Measurements from ENCODE around the gene PSTK.
A peak's percentile ranks its signal among the peaks of the same experiment; 100 is the strongest.

The PSTK gene

GRCh38 chr10:123004298-123004697 lies 24.1 kb downstream of the PSTK start:
- Histone ChIP-seq H3K27me3 (ENCODE audit: low read length) (no peaks in the 10 kb centered on the region), H4K20me1 (ENCODE audit: low read depth, low read length) (0 out of 2 replicates have a peak, but pooled peaks cover 4% of the 10 kb centered on the region), H3K9me2 (replicated peaks; ENCODE audit: insufficient read depth, low read length) (no peaks in the 10 kb centered on the region), H3K36me3 (ENCODE audit: low read length) (0 out of 2 replicates have a peak, but pooled peaks cover 8% of the 10 kb centered on the region), H3K9ac (ENCODE audit: low read length) (no peak overlapping the region), H3K4me2 (ENCODE audit: low read depth, low read length, poor library complexity, severe bottlenecking) (no peak overlapping the region), H3K4me3 (ENCODE audit: insufficient read depth, low read length, poor library complexity, severe bottlenecking) (no peak overlapping the region), H3F3A (ENCODE audit: insufficient read depth) (0 out of 2 replicates have a peak, but pooled peaks cover 5% of the 10 kb centered on the region), H2AFZ (ENCODE audit: low read depth, low read length, severe bottlenecking) (no peak overlapping the region), H3K27ac (ENCODE audit: low read depth, low read length) (no peak overlapping the region), H3K9me3 (ENCODE audit: insufficient read depth, low read length) (no peaks in the 10 kb centered on the region), H3K79me2 (ENCODE audit: insufficient read depth, low read length) (peaks cover 84% of the 10 kb centered on the region)
- TF ChIP-seq, protein P1, sequence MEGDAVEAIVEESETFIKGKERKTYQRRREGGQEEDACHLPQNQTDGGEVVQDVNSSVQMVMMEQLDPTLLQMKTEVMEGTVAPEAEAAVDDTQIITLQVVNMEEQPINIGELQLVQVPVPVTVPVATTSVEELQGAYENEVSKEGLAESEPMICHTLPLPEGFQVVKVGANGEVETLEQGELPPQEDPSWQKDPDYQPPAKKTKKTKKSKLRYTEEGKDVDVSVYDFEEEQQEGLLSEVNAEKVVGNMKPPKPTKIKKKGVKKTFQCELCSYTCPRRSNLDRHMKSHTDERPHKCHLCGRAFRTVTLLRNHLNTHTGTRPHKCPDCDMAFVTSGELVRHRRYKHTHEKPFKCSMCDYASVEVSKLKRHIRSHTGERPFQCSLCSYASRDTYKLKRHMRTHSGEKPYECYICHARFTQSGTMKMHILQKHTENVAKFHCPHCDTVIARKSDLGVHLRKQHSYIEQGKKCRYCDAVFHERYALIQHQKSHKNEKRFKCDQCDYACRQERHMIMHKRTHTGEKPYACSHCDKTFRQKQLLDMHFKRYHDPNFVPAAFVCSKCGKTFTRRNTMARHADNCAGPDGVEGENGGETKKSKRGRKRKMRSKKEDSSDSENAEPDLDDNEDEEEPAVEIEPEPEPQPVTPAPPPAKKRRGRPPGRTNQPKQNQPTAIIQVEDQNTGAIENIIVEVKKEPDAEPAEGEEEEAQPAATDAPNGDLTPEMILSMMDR (IDR thresholded peaks at IDR 0.05; ENCODE audit: insufficient read depth, low read length, poor library complexity, severe bottlenecking) = no peak
- TF ChIP-seq EZH2phosphoT487 (conservative IDR thresholded peaks at IDR 0.05; ENCODE audit: low read length) = no peak

DNA sequence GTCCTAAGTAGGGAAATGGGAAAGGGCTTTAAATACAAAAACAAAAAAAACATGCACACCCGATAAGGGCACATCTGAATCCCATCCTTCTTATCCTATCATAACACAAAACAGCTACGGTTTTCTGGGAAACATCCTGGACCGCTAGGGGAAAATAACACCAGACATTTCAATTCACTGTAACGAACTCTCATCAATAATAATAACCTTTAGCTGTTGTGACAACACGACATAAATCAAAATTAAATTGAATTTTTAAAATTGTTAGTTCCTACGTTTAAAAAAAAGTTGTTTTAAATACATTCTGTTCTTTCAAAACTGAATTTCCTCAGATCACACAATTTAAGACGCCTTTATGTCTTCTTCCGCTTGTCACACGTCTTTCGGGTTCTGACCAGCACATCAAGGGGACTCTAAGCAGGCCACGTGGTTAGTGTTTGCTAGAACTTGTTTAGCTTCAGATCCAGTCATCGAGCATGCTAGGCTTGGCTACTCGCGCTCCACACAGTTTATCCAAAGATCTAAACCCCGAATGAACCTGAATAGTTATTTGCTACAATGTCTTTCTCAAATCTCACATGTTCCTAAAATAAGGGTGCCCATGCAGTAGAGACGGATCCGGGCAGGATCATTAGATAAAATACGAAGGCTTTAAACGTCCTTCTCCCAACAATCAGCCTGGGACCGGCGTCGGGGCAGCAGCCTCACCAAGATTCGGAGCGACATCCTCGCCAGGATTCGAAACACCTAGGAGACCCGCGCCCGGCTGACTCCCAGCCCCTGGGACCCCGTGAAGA lies 27.6 kb downstream of the PSTK start:
- Histone ChIP-seq H3K9me2 (replicated peaks; ENCODE audit: insufficient read depth, low read length) (no peaks in the 10 kb centered on the region), H3K4me2 (ENCODE audit: low read depth, low read length, poor library complexity, severe bottlenecking) (peak overlapping the region; percentile 83), H4K20me1 (ENCODE audit: low read depth, low read length) (no peaks in the 10 kb centered on the region), H3F3A (ENCODE audit: insufficient read depth) (no peaks in the 10 kb centered on the region), H2AFZ (ENCODE audit: low read depth, low read length, severe bottlenecking) (peak overlapping the region; percentile 89), H3K79me2 (ENCODE audit: insufficient read depth, low read length) (peaks cover 58% of the 10 kb centered on the region), H3K9ac (ENCODE audit: low read length) (peak overlapping the region; percentile 86), H3K36me3 (ENCODE audit: low read length) (0 out of 2 replicates have a peak, but pooled peaks cover 8% of the 10 kb centered on the region), H3K27ac (ENCODE audit: low read depth, low read length) (peak overlapping the region; percentile 52), H3K9me3 (ENCODE audit: insufficient read depth, low read length) (no peaks in the 10 kb centered on the region), H3K4me3 (ENCODE audit: insufficient read depth, low read length, poor library complexity, severe bottlenecking) (peak overlapping the region; percentile 98), H3K27me3 (ENCODE audit: low read length) (no peaks in the 10 kb centered on the region)
- TF ChIP-seq, protein P1 (IDR thresholded peaks at IDR 0.05; ENCODE audit: insufficient read depth, low read length, poor library complexity, severe bottlenecking) = no peak

DNA sequence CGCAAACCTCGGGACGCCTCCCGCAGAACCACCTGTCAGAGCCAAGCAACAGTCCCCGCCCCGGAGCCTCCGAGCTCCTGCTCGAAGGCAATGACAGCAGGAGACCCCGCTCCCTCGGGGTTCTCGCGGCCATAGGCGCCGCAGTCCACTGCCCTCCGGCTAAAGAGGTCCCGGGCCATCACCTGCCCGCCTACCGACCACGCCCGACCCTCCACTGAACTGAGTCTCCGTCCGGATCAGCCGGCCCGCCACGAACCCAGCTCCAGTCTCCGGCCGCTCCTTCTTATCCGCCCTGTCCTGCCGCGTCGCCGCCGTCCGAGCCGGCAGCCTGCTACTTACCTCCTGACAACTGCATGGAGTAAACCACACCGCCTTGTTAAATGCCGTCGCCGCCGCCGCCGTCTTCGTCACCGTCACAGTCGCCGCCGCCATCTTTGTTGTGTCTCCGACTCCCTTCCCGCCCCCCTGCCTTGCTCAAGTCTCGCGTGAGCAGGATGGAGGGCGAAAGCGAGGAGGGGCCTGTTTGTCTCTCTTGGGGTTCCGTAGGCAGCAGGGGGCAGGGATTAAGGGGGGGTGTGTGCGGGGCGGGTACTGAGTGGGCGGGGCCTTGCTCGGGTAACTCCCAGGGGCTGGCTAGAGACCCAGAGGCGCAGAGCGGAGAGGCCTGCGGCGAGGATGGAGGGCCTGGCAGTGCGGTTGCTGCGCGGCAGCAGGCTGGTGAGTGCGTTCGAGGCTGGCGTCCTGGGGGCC lies 28.3 kb downstream of the PSTK start, which contains the start of the genes ACADSB and IKZF5:
ACADSB (plus strand) TSS at position 652 of the 750 bp plus-strand sequence; CDS start at position 676, 24 bp downstream.
IKZF5 (minus strand) TSS at position 441 of the 750 bp plus-strand sequence. CDS start 10,170 bp downstream, outside the sequence.
- no peaks in the 10 kb centered on the region for H3K9me2 ChIP-seq (replicated peaks; ENCODE audit: insufficient read depth, low read length)
- no peaks in the 10 kb centered on the region for H4K20me1 ChIP-seq (ENCODE audit: low read depth, low read length)
- peak within 1 kb of the TSS; percentile 84 for H3K4me2 ChIP-seq (ENCODE audit: low read depth, low read length, poor library complexity, severe bottlenecking)
- peak within 1 kb of the TSS; percentile 86 for H3K9ac ChIP-seq (ENCODE audit: low read length)
- no peaks in the 10 kb centered on the region for H3F3A ChIP-seq (ENCODE audit: insufficient read depth)
- TF ChIP-seq, protein P1 (IDR thresholded peaks at IDR 0.05; ENCODE audit: insufficient read depth, low read length, poor library complexity, severe bottlenecking) = no peak
- no peak for TF ChIP-seq EZH2phosphoT487 (conservative IDR thresholded peaks at IDR 0.05; ENCODE audit: low read length)
- H2AFZ ChIP-seq (ENCODE audit: low read depth, low read length, severe bottlenecking) = peak within 1 kb of the TSS; percentile 89
- 0 out of 2 replicates have a peak, but pooled peaks cover 8% of the 10 kb centered on the region for H3K36me3 ChIP-seq (ENCODE audit: low read length)
- H3K79me2 ChIP-seq (ENCODE audit: insufficient read depth, low read length) = peaks cover 50% of the 10 kb centered on the region
- peak within 1 kb of the TSS; percentile 52 for H3K27ac ChIP-seq (ENCODE audit: low read depth, low read length)
- peak within 1 kb of the TSS; percentile 98 for H3K4me3 ChIP-seq (ENCODE audit: insufficient read depth, low read length, poor library complexity, severe bottlenecking)
- no peaks in the 10 kb centered on the region for H3K9me3 ChIP-seq (ENCODE audit: insufficient read depth, low read length)
- H3K27me3 ChIP-seq (ENCODE audit: low read length) = no peaks in the 10 kb centered on the region
